WTC11 (cell line): ENCODE results near the gene NFIC. TPM values are rescaled to one million over a fixed set of nuclear protein-coding genes. Genes with fewer than 3 reads are reported as not detected.

Experiments used
- ATAC-seq: fragments of 200-7000 bp; cut with Tn5 transposase; 2 replicates; pipeline ENCODE4 v1.10.0; 2021; ENCODE audit warnings: mild to moderate bottlenecking, moderate library complexity
- CTCF ChIA-PET: fragments of 300-600 bp; sonication (Branson Sonifier 250); formaldehyde crosslinking; loops from one replicate; lab custom pipeline; 2021; ENCODE audit warnings: antibody characterized with exemption; lab: Charles Lee
- POLR2A ChIA-PET: fragments of 350-600 bp; sonication (Branson Sonifier 250); formaldehyde crosslinking; loops from one replicate; lab custom pipeline; 2021; ENCODE audit warnings: antibody characterized with exemption; lab: Charles Lee
- DNase-seq: peaks from one replicate; pipeline ENCODE4 v3.0.0; 2021; ENCODE audit warnings: low spot score
- H3K27ac Mint-ChIP-seq: 2 replicates; pipeline ENCODE4 v1.8.0; 2021; ENCODE audit warnings: mixed read lengths
- H3K27me3 Mint-ChIP-seq: 2 replicates; pipeline ENCODE4 v1.8.0; 2021; ENCODE audit warnings: low read depth, mild to moderate bottlenecking, moderate library complexity, mixed read lengths
- H3K36me3 Mint-ChIP-seq: 2 replicates; pipeline ENCODE4 v1.8.0; 2021; ENCODE audit warnings: mixed read lengths
- H3K4me1 Mint-ChIP-seq: 2 replicates; pipeline ENCODE4 v1.8.0; 2022; ENCODE audit warnings: mixed read lengths
- H3K4me3 Mint-ChIP-seq: 2 replicates; pipeline ENCODE4 v1.8.0; 2021; ENCODE audit warnings: mild to moderate bottlenecking, moderate library complexity, mixed read lengths
- H3K9me3 Mint-ChIP-seq: 2 replicates; pipeline ENCODE4 v1.8.0; 2021; ENCODE audit warnings: mixed read lengths
- ELF4 ChIP-seq: sonication (generic); formaldehyde crosslinking; IDR thresholded peaks from 2 replicates; pipeline ENCODE4 v1.8.1; 2022; ENCODE audit warnings: low read depth, mild to moderate bottlenecking, moderate library complexity, missing genetic modification reagents
- ESRRA ChIP-seq: sonication (generic); formaldehyde crosslinking; IDR thresholded peaks from 2 replicates; pipeline ENCODE4 v1.8.1; 2022; ENCODE audit warnings: mild to moderate bottlenecking, missing genetic modification reagents, borderline replicate concordance
- ETV6 ChIP-seq: sonication (generic); formaldehyde crosslinking; IDR thresholded peaks from 2 replicates; pipeline ENCODE4 v1.8.1; 2022; ENCODE audit warnings: mild to moderate bottlenecking, missing genetic modification reagents
- FOXJ3 ChIP-seq: sonication (generic); formaldehyde crosslinking; IDR thresholded peaks from 2 replicates; pipeline ENCODE4 v1.9.0; 2021; ENCODE audit warnings: missing genetic modification reagents, mild to moderate bottlenecking, borderline replicate concordance
- GTF2I ChIP-seq: fragments of 250-450 bp; sonication (Bioruptor Pico); conservative IDR thresholded peaks from 2 replicates; pipeline ENCODE4 v1.4.0; 2021; ENCODE audit warnings: mild to moderate bottlenecking
- KAT7 ChIP-seq: sonication (generic); formaldehyde crosslinking; IDR thresholded peaks from 2 replicates; pipeline ENCODE4 v1.8.1; 2023; ENCODE audit warnings: missing genetic modification reagents, mild to moderate bottlenecking, borderline replicate concordance
- NFATC4 ChIP-seq: fragments of 250-450 bp; sonication (Bioruptor Pico); IDR thresholded peaks from 2 replicates; pipeline ENCODE4 v1.9.0; 2021; ENCODE audit warnings: mild to moderate bottlenecking
- NFYB ChIP-seq: sonication (generic); formaldehyde crosslinking; conservative IDR thresholded peaks from 2 replicates; pipeline ENCODE4 v1.8.0; 2022; ENCODE audit warnings: low read depth, missing genetic modification reagents
- NR2C2 ChIP-seq: sonication (generic); formaldehyde crosslinking; IDR thresholded peaks from 2 replicates; pipeline ENCODE4 v1.8.0; 2022; ENCODE audit warnings: mild to moderate bottlenecking, missing genetic modification reagents
- NR3C1 ChIP-seq: sonication (generic); formaldehyde crosslinking; conservative IDR thresholded peaks from 2 replicates; pipeline ENCODE4 v1.8.1; 2023; ENCODE audit warnings: low read depth, mild to moderate bottlenecking, missing genetic modification reagents
- SMAD3 ChIP-seq: sonication (generic); formaldehyde crosslinking; IDR thresholded peaks from 2 replicates; pipeline ENCODE4 v1.8.0; 2022; ENCODE audit warnings: missing genetic modification reagents, mild to moderate bottlenecking, borderline replicate concordance
- SMAD4 ChIP-seq: sonication (generic); formaldehyde crosslinking; IDR thresholded peaks from 2 replicates; pipeline ENCODE4 v1.8.0; 2022; ENCODE audit warnings: mild to moderate bottlenecking, missing genetic modification reagents
- ZNF317 ChIP-seq: sonication (generic); formaldehyde crosslinking; IDR thresholded peaks from 2 replicates; pipeline ENCODE4 v1.8.1; 2023; ENCODE audit warnings: low read depth, mild to moderate bottlenecking, moderate library complexity, missing genetic modification reagents, borderline replicate concordance
- ZNF396 ChIP-seq: fragments of 250-450 bp; sonication (Bioruptor Pico); IDR thresholded peaks from 2 replicates; pipeline ENCODE4 v1.8.0; 2021; ENCODE audit warnings: mild to moderate bottlenecking, moderate library complexity, borderline replicate concordance
- total RNA-seq: library from RNA; stranded (reverse); gene quantifications from 3 replicates; pipeline ENCODE4 v1.2.3, GENCODE V29; 2021
- TF ChIP-seq, protein P1 (sequence below): sonication (generic); formaldehyde crosslinking; IDR thresholded peaks from 2 replicates; pipeline ENCODE4 v1.8.0; 2023; ENCODE audit warnings: missing genetic modification reagents, mild to moderate bottlenecking, borderline replicate concordance
- TF ChIP-seq, protein P2 (sequence below): sonication (generic); formaldehyde crosslinking; IDR thresholded peaks from 2 replicates; pipeline ENCODE4 v1.8.1; 2023; ENCODE audit warnings: mild to moderate bottlenecking, moderate library complexity, missing genetic modification reagents
- TF ChIP-seq, protein P3 (sequence below): sonication (generic); formaldehyde crosslinking; IDR thresholded peaks from 2 replicates; pipeline ENCODE4 v1.8.1; 2023; ENCODE audit warnings: mild to moderate bottlenecking, missing genetic modification reagents
- TF ChIP-seq, protein P4 (sequence below): fragments of 250-450 bp; sonication (Bioruptor Pico); IDR thresholded peaks from 2 replicates; pipeline ENCODE4 v1.9.0; 2021; ENCODE audit warnings: moderate library complexity, mild to moderate bottlenecking, inconsistent platforms, borderline replicate concordance
- TF ChIP-seq, protein P5 (sequence below): sonication (generic); formaldehyde crosslinking; IDR thresholded peaks from 2 replicates; pipeline ENCODE4 v1.8.0; 2022; ENCODE audit warnings: missing genetic modification reagents

Gene NFIC
- total RNA-seq, 1 experiment from 2014 or later: 3.5 TPM

DNA sequence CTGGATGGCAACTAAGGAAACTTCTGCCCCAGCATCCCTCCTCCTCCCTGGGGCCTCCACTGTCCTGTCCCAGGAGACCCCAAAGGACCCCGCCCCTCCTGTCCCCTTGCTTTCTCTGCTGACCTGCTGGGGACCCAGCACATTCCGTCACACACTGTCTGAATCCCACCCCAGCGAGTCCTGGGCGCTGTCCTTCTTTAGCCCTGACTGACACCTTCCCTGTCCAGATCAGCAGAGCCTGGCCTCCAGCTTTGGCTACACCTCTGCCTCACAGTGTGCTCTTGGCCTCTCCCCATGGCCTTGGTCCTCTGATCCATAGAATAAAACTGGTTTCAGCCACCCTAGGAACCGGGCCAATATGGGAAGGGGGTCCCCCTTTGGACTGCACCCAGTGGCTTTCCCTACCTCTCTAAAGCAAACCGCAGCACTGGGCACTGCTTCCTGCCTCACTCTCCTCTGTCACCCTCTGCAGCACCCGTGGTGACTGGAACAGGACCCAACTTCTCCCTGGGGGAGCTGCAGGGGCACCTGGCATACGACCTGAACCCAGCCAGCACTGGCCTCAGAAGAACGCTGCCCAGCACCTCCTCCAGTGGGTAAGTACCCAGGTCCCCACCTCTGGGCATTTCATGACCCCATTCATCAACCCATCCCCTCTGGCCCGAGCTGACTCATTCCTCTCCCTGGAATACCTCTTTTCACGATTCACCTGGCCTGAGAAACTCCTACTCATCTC lies 67.6 kb downstream of the NFIC start:
- Mint-ChIP-seq H3K27me3 (peaks cover 6% of the 10 kb centered on the region; the same call in 1 of the 2 replicates), H3K9me3 (0 out of 2 replicates have a peak, but pooled peaks cover 6% of the 10 kb centered on the region), H3K4me1 (peaks cover 9% of the 10 kb centered on the region), H3K4me3 (peak overlapping the region; percentile 96), H3K27ac (peak overlapping the region; percentile 99; the same call in 1 of the 2 replicates), H3K36me3 (no peaks in the 10 kb centered on the region)
- no peak for ATAC-seq
- ChIA-PET POLR2A (interaction anchor here (1.5 kb wide), 1 partner anchor 70 kb away, joined by 5 read pairs; no protein-coding TSS in a partner anchor), CTCF (interaction anchor here (0.6 to 1.4 kb wide), 3 partner anchors 51 to 1430 kb away, joined by 3 to 5 read pairs (median 4); no protein-coding TSS in a partner anchor)
- TF ChIP-seq, protein P1, sequence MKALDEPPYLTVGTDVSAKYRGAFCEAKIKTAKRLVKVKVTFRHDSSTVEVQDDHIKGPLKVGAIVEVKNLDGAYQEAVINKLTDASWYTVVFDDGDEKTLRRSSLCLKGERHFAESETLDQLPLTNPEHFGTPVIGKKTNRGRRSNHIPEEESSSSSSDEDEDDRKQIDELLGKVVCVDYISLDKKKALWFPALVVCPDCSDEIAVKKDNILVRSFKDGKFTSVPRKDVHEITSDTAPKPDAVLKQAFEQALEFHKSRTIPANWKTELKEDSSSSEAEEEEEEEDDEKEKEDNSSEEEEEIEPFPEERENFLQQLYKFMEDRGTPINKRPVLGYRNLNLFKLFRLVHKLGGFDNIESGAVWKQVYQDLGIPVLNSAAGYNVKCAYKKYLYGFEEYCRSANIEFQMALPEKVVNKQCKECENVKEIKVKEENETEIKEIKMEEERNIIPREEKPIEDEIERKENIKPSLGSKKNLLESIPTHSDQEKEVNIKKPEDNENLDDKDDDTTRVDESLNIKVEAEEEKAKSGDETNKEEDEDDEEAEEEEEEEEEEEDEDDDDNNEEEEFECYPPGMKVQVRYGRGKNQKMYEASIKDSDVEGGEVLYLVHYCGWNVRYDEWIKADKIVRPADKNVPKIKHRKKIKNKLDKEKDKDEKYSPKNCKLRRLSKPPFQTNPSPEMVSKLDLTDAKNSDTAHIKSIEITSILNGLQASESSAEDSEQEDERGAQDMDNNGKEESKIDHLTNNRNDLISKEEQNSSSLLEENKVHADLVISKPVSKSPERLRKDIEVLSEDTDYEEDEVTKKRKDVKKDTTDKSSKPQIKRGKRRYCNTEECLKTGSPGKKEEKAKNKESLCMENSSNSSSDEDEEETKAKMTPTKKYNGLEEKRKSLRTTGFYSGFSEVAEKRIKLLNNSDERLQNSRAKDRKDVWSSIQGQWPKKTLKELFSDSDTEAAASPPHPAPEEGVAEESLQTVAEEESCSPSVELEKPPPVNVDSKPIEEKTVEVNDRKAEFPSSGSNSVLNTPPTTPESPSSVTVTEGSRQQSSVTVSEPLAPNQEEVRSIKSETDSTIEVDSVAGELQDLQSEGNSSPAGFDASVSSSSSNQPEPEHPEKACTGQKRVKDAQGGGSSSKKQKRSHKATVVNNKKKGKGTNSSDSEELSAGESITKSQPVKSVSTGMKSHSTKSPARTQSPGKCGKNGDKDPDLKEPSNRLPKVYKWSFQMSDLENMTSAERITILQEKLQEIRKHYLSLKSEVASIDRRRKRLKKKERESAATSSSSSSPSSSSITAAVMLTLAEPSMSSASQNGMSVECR (CRISPR knock-in tag): no peak
- no peak for TF ChIP-seq ELF4
- TF ChIP-seq NFATC4 (CRISPR knock-in tag): no peak
- TF ChIP-seq KAT7 (CRISPR knock-in tag): no peak
- TF ChIP-seq, protein P2, sequence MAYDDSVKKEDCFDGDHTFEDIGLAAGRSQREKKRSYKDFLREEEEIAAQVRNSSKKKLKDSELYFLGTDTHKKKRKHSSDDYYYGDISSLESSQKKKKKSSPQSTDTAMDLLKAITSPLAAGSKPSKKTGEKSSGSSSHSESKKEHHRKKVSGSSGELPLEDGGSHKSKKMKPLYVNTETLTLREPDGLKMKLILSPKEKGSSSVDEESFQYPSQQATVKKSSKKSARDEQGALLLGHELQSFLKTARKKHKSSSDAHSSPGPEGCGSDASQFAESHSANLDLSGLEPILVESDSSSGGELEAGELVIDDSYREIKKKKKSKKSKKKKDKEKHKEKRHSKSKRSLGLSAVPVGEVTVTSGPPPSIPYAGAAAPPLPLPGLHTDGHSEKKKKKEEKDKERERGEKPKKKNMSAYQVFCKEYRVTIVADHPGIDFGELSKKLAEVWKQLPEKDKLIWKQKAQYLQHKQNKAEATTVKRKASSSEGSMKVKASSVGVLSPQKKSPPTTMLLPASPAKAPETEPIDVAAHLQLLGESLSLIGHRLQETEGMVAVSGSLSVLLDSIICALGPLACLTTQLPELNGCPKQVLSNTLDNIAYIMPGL (CRISPR knock-in tag): no peak
- TF ChIP-seq, protein P3, sequence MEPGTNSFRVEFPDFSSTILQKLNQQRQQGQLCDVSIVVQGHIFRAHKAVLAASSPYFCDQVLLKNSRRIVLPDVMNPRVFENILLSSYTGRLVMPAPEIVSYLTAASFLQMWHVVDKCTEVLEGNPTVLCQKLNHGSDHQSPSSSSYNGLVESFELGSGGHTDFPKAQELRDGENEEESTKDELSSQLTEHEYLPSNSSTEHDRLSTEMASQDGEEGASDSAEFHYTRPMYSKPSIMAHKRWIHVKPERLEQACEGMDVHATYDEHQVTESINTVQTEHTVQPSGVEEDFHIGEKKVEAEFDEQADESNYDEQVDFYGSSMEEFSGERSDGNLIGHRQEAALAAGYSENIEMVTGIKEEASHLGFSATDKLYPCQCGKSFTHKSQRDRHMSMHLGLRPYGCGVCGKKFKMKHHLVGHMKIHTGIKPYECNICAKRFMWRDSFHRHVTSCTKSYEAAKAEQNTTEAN (CRISPR knock-in tag): no peak
- TF ChIP-seq ZNF317 (CRISPR knock-in tag): no peak
- no peak for TF ChIP-seq ESRRA (CRISPR knock-in tag)
- no peak for TF ChIP-seq FOXJ3 (CRISPR knock-in tag)
- TF ChIP-seq SMAD3 (CRISPR knock-in tag): no peak
- no peak for TF ChIP-seq ZNF396 (CRISPR knock-in tag)
- no peak for TF ChIP-seq ETV6 (CRISPR knock-in tag)
- DNase-seq: no peak

DNA sequence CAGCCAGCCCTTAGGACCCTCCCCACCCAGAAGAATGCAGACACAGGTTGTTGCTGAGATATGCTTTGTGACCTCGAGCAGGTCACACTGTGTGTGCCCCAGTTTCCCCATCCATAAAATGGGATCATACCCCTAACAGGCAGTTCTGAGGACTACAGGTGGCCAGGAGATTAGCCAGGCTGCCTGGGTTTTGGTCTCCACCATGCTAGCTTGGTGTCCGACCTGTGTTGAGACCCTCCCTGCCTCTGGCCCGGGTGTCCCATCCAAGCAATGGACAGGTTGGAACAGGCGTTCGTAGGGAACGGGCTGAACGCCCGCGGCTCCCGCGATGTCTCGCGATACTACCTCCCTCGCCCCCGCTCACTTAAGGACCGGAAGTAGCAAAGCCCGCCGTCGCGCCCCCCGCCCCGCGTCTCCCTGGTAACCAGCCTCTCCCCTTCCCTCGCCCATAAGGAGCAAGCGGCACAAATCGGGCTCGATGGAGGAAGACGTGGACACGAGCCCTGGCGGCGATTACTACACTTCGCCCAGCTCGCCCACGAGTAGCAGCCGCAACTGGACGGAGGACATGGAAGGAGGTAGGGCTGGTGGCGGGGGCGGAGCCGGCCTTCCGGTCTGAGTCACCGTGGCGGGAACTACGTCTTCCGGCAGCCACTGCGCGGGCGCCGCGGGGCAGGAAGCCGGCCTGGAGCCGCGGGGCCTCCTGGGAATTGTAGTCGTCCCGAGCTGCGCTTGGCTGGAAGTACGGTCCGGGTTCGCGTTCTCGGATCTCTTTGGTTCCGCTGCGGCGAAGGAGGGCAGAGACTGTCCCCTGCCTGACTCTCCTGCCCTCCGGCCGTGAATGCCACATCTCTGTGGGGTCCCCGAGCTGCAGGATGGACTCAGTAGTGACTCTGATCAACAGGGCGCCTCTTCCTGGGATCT lies 68.5 kb downstream of the NFIC start:
- Mint-ChIP-seq H3K9me3 (0 out of 2 replicates have a peak, but pooled peaks cover 6% of the 10 kb centered on the region), H3K27me3 (peaks cover 5% of the 10 kb centered on the region; the same call in 1 of the 2 replicates)
- POLR2A ChIA-PET: interaction anchor here (1.0 to 1.5 kb wide), 2 partner anchors 23 to 70 kb away, joined by 3 to 5 read pairs; no protein-coding TSS in a partner anchor
- no peak for TF ChIP-seq NR3C1
- no peak for TF ChIP-seq SMAD4 (CRISPR knock-in tag)
- no peak for TF ChIP-seq NR2C2 (CRISPR knock-in tag)
- no peak for TF ChIP-seq NFYB (CRISPR knock-in tag)
- peak; percentile 85 for TF ChIP-seq GTF2I (CRISPR knock-in tag)
- TF ChIP-seq, protein P4, sequence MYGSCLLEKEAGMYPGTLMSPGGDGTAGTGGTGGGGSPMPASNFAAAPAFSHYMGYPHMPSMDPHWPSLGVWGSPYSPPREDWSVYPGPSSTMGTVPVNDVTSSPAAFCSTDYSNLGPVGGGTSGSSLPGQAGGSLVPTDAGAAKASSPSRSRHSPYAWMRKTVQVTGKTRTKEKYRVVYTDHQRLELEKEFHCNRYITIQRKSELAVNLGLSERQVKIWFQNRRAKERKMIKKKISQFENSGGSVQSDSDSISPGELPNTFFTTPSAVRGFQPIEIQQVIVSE (CRISPR knock-in tag): no peak
- TF ChIP-seq, protein P5, sequence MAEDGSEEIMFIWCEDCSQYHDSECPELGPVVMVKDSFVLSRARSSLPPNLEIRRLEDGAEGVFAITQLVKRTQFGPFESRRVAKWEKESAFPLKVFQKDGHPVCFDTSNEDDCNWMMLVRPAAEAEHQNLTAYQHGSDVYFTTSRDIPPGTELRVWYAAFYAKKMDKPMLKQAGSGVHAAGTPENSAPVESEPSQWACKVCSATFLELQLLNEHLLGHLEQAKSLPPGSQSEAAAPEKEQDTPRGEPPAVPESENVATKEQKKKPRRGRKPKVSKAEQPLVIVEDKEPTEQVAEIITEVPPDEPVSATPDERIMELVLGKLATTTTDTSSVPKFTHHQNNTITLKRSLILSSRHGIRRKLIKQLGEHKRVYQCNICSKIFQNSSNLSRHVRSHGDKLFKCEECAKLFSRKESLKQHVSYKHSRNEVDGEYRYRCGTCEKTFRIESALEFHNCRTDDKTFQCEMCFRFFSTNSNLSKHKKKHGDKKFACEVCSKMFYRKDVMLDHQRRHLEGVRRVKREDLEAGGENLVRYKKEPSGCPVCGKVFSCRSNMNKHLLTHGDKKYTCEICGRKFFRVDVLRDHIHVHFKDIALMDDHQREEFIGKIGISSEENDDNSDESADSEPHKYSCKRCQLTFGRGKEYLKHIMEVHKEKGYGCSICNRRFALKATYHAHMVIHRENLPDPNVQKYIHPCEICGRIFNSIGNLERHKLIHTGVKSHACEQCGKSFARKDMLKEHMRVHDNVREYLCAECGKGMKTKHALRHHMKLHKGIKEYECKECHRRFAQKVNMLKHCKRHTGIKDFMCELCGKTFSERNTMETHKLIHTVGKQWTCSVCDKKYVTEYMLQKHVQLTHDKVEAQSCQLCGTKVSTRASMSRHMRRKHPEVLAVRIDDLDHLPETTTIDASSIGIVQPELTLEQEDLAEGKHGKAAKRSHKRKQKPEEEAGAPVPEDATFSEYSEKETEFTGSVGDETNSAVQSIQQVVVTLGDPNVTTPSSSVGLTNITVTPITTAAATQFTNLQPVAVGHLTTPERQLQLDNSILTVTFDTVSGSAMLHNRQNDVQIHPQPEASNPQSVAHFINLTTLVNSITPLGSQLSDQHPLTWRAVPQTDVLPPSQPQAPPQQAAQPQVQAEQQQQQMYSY: peak; percentile 51

More for the DNA sequence above, 68.5 kb downstream of the NFIC start:
- CTCF ChIA-PET: interaction anchor here (1.0 to 1.3 kb wide), 3 partner anchors 50 to 130 kb away, joined by 3 to 5 read pairs (median 4); no protein-coding TSS in a partner anchor
- no peaks in the 10 kb centered on the region for H3K36me3 Mint-ChIP-seq
- H3K27ac Mint-ChIP-seq: peak overlapping the region; percentile 99
- DNase-seq (peak; percentile 97), ATAC-seq (peak; percentile 90)
- peak overlapping the region; percentile 96 for H3K4me3 Mint-ChIP-seq
- peaks cover 9% of the 10 kb centered on the region for H3K4me1 Mint-ChIP-seq
